ENCODE data around the gene SOD2. TPM values are rescaled to one million over a fixed set of nuclear protein-coding genes. Genes with fewer than 3 reads are reported as not detected.

Gene SOD2
- total and polyA plus RNA-seq, 7 donors, result 171 to 1,498 (median 247) TPM

- peak; percentile 89 for DNase-seq
- H3K36me3 ChIP-seq, result no peaks in the 10 kb centered on the region
- H3K9me3 ChIP-seq, result no peaks in the 10 kb centered on the region
- 61 to 72% methylated on average over 5 of the region's 5 CpGs for WGBS, 2 donors
- peaks cover 0 to 34% (median 32%) of the 10 kb centered on the region in 4 donors for H3K4me1 ChIP-seq
- H3K4me3 ChIP-seq, result peak overlapping the region in 2 of 4 donors; percentile 13 to 22
- H3K27ac ChIP-seq, result peak overlapping the region; percentile 82 to 90 (median 86)
- TF ChIP-seq CTCF (IDR thresholded peaks at IDR 0.05) (no peak), EP300 (IDR thresholded peaks at IDR 0.05) (peak; percentile 19 to 91 (median 66)), POLR2AphosphoS5 (IDR thresholded peaks at IDR 0.05) (peak; percentile 78 to 89 (median 86)), POLR2A (IDR thresholded peaks at IDR 0.05) (no peak)
- intact Hi-C loops (cut with DNase I), result loop anchor here (2.0 kb wide), 1 partner anchor 16 kb away; no protein-coding TSS in a partner anchor
- no peaks in the 10 kb centered on the region for H3K27me3 ChIP-seq
Measured at GRCh38 chr6:159716247-159717096, 23.4 kb upstream of the SOD2 start.

GRCh38 chr6:159715605-159716004 lies 22.6 kb upstream of the SOD2 start:
- peaks cover 0 to 34% (median 32%) of the 10 kb centered on the region in 4 donors for H3K4me1 ChIP-seq
- WGBS, 2 donors, result 97 to 99% methylated on average over 3 of the region's 3 CpGs
- H3K36me3 ChIP-seq, result no peaks in the 10 kb centered on the region
- TF ChIP-seq CTCF (IDR thresholded peaks at IDR 0.05) (no peak), EP300 (IDR thresholded peaks at IDR 0.05) (no peak), POLR2A (IDR thresholded peaks at IDR 0.05) (no peak), POLR2AphosphoS5 (IDR thresholded peaks at IDR 0.05) (no peak)
- no peak overlapping the region for H3K4me3 ChIP-seq
- H3K27ac ChIP-seq, result peak overlapping the region; percentile 82 to 90 (median 86)
- no peak for DNase-seq
- H3K9me3 ChIP-seq, result no peaks in the 10 kb centered on the region
- H3K27me3 ChIP-seq, result no peaks in the 10 kb centered on the region
- intact Hi-C loops (cut with DNase I), result loop anchor here (2.0 kb wide), 1 partner anchor 15 kb away; no protein-coding TSS in a partner anchor

GRCh38 chr6:159715166-159715565 lies 22.1 kb upstream of the SOD2 start:
- TF ChIP-seq CTCF (IDR thresholded peaks at IDR 0.05), result no peak
- Histone ChIP-seq H3K4me1 (peaks cover 0 to 34% (median 32%) of the 10 kb centered on the region in 4 donors), H3K27ac (peak overlapping the region; percentile 82 to 90 (median 86)), H3K9me3 (no peaks in the 10 kb centered on the region), H3K36me3 (no peaks in the 10 kb centered on the region), H3K27me3 (no peaks in the 10 kb centered on the region), H3K4me3 (no peak overlapping the region)
- intact Hi-C loops (cut with DNase I), result no loop called here
- WGBS, 2 donors, result 77 to 78% methylated on average over 3 of the region's 3 CpGs
- no peak for DNase-seq

- Histone ChIP-seq H3K36me3 (no peaks in the 10 kb centered on the region), H3K9me3 (no peaks in the 10 kb centered on the region), H3K4me1 (peaks cover 0 to 34% (median 32%) of the 10 kb centered on the region in 4 donors), H3K27me3 (no peaks in the 10 kb centered on the region), H3K27ac (peak overlapping the region in 1 of 4 donors; percentile 90), H3K4me3 (no peak overlapping the region)
- DNase-seq, result no peak
- 23 to 74% methylated on average over 5 of the region's 5 CpGs for WGBS, 2 donors
- TF ChIP-seq EP300 (IDR thresholded peaks at IDR 0.05) (no peak), POLR2AphosphoS5 (IDR thresholded peaks at IDR 0.05) (no peak), CTCF (IDR thresholded peaks at IDR 0.05) (no peak)
- intact Hi-C loops (cut with DNase I), result no loop called here
Measured at GRCh38 chr6:159714404-159714803, 21.4 kb upstream of the SOD2 start.
